AG10803 (cell line): ENCODE measurements around the gene EGFL7.

Experiments used
- DNase-seq: peaks from one replicate; pipeline ENCODE4 v3.0.0; 2010; ENCODE audit warnings: low read depth
- H3K4me3 ChIP-seq: 2 replicates; pipeline ENCODE4 v1.5.1; 2011; ENCODE audit warnings: mild to moderate bottlenecking, low read length, control low read depth
- CTCF ChIP-seq: conservative IDR thresholded peaks from 2 replicates; pipeline ENCODE4 v1.5.1; 2011; ENCODE audit warnings: mild to moderate bottlenecking, low read length, control low read depth, inconsistent platforms

EGFL7 gene

GRCh38 chr9:136693135-136693489, 30.4 kb downstream of the EGFL7 start:
- no peak for TF ChIP-seq CTCF
- no peak overlapping the region for H3K4me3 ChIP-seq
- no peak for DNase-seq

GRCh38 chr9:136693490-136694162, 30.9 kb downstream of the EGFL7 start:
- H3K4me3 ChIP-seq, result no peak overlapping the region
- no peak for DNase-seq
- TF ChIP-seq CTCF, result no peak

GRCh38 chr9:136694163-136694871, 31.6 kb downstream of the EGFL7 start:
- H3K4me3 ChIP-seq, result no peak overlapping the region
- TF ChIP-seq CTCF, result peak; percentile 64
- peak; percentile 20 for DNase-seq

- no peak overlapping the region for H3K4me3 ChIP-seq
- DNase-seq, result no peak
- no peak for TF ChIP-seq CTCF
Measured at GRCh38 chr9:136694872-136695247, 32.1 kb downstream of the EGFL7 start.

GRCh38 chr9:136695435-136695895, 32.7 kb downstream of the EGFL7 start:
- no peak for DNase-seq
- no peak overlapping the region for H3K4me3 ChIP-seq
- TF ChIP-seq CTCF, result no peak

- no peak overlapping the region for H3K4me3 ChIP-seq
- no peak for DNase-seq
- TF ChIP-seq CTCF, result no peak
Measured at GRCh38 chr9:136695955-136696354, 33.2 kb downstream of the EGFL7 start.

- TF ChIP-seq CTCF, result no peak
- DNase-seq, result no peak
- no peak overlapping the region for H3K4me3 ChIP-seq
Measured at GRCh38 chr9:136696502-136696901, 33.8 kb downstream of the EGFL7 start.
